GM23338 (cell line): ENCODE data around the gene SLC26A1. TPM values are rescaled to one million over a fixed set of nuclear protein-coding genes. Genes with fewer than 3 reads are reported as not detected.

Experiments
- ATAC-seq: fragments of 200-7000 bp; cut with Tn5 transposase; 3 replicates; pipeline ENCODE4 v1.9.1; 2020
- DNase-seq: peaks from one replicate; pipeline ENCODE4 v3.0.0-alpha.2; 2015; ENCODE audit warnings: low spot score
- H2AFZ ChIP-seq: fragments of 200-600 bp; sonication (generic); 2 replicates; pipeline ENCODE4 v1.8.0; 2016; ENCODE audit warnings: antibody characterized with exemption, mild to moderate bottlenecking, moderate library complexity
- H3F3A ChIP-seq: fragments of 200-600 bp; sonication (generic); replicated peaks from 2 replicates; pipeline ENCODE4 v1.8.0; 2017; ENCODE audit warnings: antibody characterized with exemption, mixed run types, low read depth
- H3K27ac ChIP-seq: fragments of 200-600 bp; sonication (generic); 2 replicates; pipeline ENCODE4 v1.6.1; 2016; ENCODE audit warnings: low read depth
- H3K27me3 ChIP-seq: fragments of 200-600 bp; sonication (generic); 2 replicates; pipeline ENCODE4 v1.8.0; 2016; ENCODE audit warnings: mild to moderate bottlenecking, mixed run types, moderate library complexity; ENCODE audit not compliant: insufficient read depth
- H3K36me3 ChIP-seq: fragments of 200-600 bp; sonication (generic); 2 replicates; pipeline ENCODE4 v1.8.0; 2016; ENCODE audit warnings: mild to moderate bottlenecking; ENCODE audit not compliant: insufficient read depth
- H3K4me1 ChIP-seq: fragments of 200-600 bp; sonication (generic); 2 replicates; pipeline ENCODE4 v1.8.0; 2016; ENCODE audit warnings: mild to moderate bottlenecking, moderate library complexity; ENCODE audit not compliant: insufficient read depth
- H3K4me2 ChIP-seq: fragments of 200-600 bp; sonication (generic); 2 replicates; pipeline ENCODE4 v1.7.1; 2017; ENCODE audit warnings: mixed run types
- H3K4me3 ChIP-seq: fragments of 200-600 bp; sonication (generic); 2 replicates; pipeline ENCODE4 v1.6.1; 2016; ENCODE audit warnings: mixed run types
- H3K79me2 ChIP-seq: fragments of 200-600 bp; sonication (generic); replicated peaks from 2 replicates; pipeline ENCODE4 v1.8.0; 2017; ENCODE audit warnings: mild to moderate bottlenecking; ENCODE audit not compliant: insufficient read depth
- H3K9me2 ChIP-seq: fragments of 200-600 bp; sonication (generic); 2 replicates; pipeline ENCODE4 v1.8.0; 2017; ENCODE audit not compliant: insufficient read depth
- H4K20me1 ChIP-seq: fragments of 200-600 bp; sonication (generic); replicated peaks from 2 replicates; pipeline ENCODE4 v1.8.0; 2017; ENCODE audit warnings: mild to moderate bottlenecking; ENCODE audit not compliant: insufficient read depth
- H3K27ac Mint-ChIP-seq: 2 replicates; pipeline ENCODE4 v1.8.0; 2020; ENCODE audit warnings: inconsistent platforms, mild to moderate bottlenecking, moderate library complexity, mixed read lengths
- H3K27me3 Mint-ChIP-seq: 3 replicates; pipeline ENCODE4 v1.8.0; 2022; ENCODE audit warnings: low read depth, mild to moderate bottlenecking, moderate library complexity, mixed read lengths, inconsistent platforms; ENCODE audit not compliant: insufficient read depth, poor library complexity
- H3K36me3 Mint-ChIP-seq: 3 replicates; pipeline ENCODE4 v1.8.0; 2021; ENCODE audit warnings: low read depth, mild to moderate bottlenecking, inconsistent platforms, moderate library complexity, mixed read lengths
- H3K4me1 Mint-ChIP-seq: 3 replicates; pipeline ENCODE4 v1.8.0; 2020; ENCODE audit warnings: mild to moderate bottlenecking, inconsistent platforms, mixed read lengths
- H3K4me3 Mint-ChIP-seq: 3 replicates; pipeline ENCODE4 v1.8.0; 2021; ENCODE audit warnings: moderate library complexity, mild to moderate bottlenecking, inconsistent platforms, mixed read lengths
- H3K9me3 Mint-ChIP-seq: 3 replicates; pipeline ENCODE4 v1.8.0; 2020; ENCODE audit warnings: moderate library complexity, mild to moderate bottlenecking, inconsistent platforms, mixed read lengths
- CREB1 ChIP-seq: fragments of 250-450 bp; sonication (Bioruptor Pico); IDR thresholded peaks from 2 replicates; pipeline ENCODE4 v1.5.0; 2020; ENCODE audit warnings: low read depth, mild to moderate bottlenecking, moderate library complexity
- JUNB ChIP-seq: IDR thresholded peaks from one replicate; pipeline ENCODE4 v1.6.1; 2016; ENCODE audit warnings: antibody characterized with exemption; ENCODE audit not compliant: unreplicated experiment
- POLR2AphosphoS5 ChIP-seq: IDR thresholded peaks from 2 replicates; pipeline ENCODE4 v1.6.1; 2016; ENCODE audit warnings: antibody characterized with exemption, low read depth
- REST ChIP-seq: IDR thresholded peaks from one replicate; pipeline ENCODE4 v1.6.1; 2018; ENCODE audit warnings: antibody characterized with exemption; ENCODE audit not compliant: unreplicated experiment
- STAT1 ChIP-seq: IDR thresholded peaks from one replicate; pipeline ENCODE4 v1.6.1; 2016; ENCODE audit warnings: antibody characterized with exemption; ENCODE audit not compliant: unreplicated experiment
- ZNF114 ChIP-seq: fragments of 250-450 bp; sonication (Bioruptor Pico); IDR thresholded peaks from 2 replicates; pipeline ENCODE4 v1.5.0; 2020; ENCODE audit warnings: mild to moderate bottlenecking, moderate library complexity
- ZNF331 ChIP-seq: fragments of 250-450 bp; sonication (Bioruptor Pico); IDR thresholded peaks from 2 replicates; pipeline ENCODE4 v1.5.0; 2020; ENCODE audit warnings: low read depth, mild to moderate bottlenecking, moderate library complexity
- polyA plus RNA-seq: library from polyadenylated mRNA; unstranded; fragments of >200 nt; fragmentation: Nextera tagmentation; extraction: Ambion mirVana; gene quantifications from 2 replicates; pipeline ENCODE4 v1.2.1, GENCODE V29; 2016
- total RNA-seq: library from RNA; depleted of rRNA; stranded (reverse); fragments of >200 nt; shearing (Covaris generic); gene quantifications from 2 replicates; pipeline ENCODE4 v1.2.3, GENCODE V29; 2014
- TF ChIP-seq, protein P1 (sequence below): IDR thresholded peaks from 2 replicates; pipeline ENCODE4 v1.6.1; 2016; ENCODE audit warnings: antibody characterized with exemption

SLC26A1 gene
- total and polyA plus RNA-seq, 2 experiments from 2014 or later: 0.10 to 0.27 TPM

GRCh38 chr4:971666-972500, 21.3 kb downstream of the SLC26A1 start:
- TF ChIP-seq JUNB (no peak), ZNF331 (no peak), CREB1 (CRISPR knock-in tag) (no peak), STAT1 (no peak), REST (no peak), POLR2AphosphoS5 (no peak), ZNF114 (CRISPR knock-in tag) (no peak)
- TF ChIP-seq, protein P1, sequence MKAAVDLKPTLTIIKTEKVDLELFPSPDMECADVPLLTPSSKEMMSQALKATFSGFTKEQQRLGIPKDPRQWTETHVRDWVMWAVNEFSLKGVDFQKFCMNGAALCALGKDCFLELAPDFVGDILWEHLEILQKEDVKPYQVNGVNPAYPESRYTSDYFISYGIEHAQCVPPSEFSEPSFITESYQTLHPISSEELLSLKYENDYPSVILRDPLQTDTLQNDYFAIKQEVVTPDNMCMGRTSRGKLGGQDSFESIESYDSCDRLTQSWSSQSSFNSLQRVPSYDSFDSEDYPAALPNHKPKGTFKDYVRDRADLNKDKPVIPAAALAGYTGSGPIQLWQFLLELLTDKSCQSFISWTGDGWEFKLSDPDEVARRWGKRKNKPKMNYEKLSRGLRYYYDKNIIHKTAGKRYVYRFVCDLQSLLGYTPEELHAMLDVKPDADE: no peak
- Histone ChIP-seq H3K79me2 (no peaks in the 10 kb centered on the region), H3K4me1 (no peaks in the 10 kb centered on the region), H3K27ac (no peak overlapping the region), H3K9me2 (no peaks in the 10 kb centered on the region), H2AFZ (no peak overlapping the region), H3K36me3 (no peaks in the 10 kb centered on the region), H4K20me1 (no peaks in the 10 kb centered on the region), H3K4me2 (peak overlapping the region; percentile 83), H3F3A (peaks cover 4% of the 10 kb centered on the region; the same call in 1 of the 2 replicates), H3K4me3 (peak overlapping the region; percentile 87), H3K27me3 (peaks cover 20% of the 10 kb centered on the region; the same call in 1 of the 2 replicates)
- H3K27ac Mint-ChIP-seq: no peak overlapping the region
- no peaks in the 10 kb centered on the region for H3K4me1 Mint-ChIP-seq
- DNase-seq (no peak), ATAC-seq (no peak)
- peaks cover 24% of the 10 kb centered on the region for H3K27me3 Mint-ChIP-seq
- H3K4me3 Mint-ChIP-seq: 0 out of 3 replicates have a peak overlapping the region, but pooled peaks have one; percentile 54
- no peaks in the 10 kb centered on the region for H3K36me3 Mint-ChIP-seq
- peaks cover 16% of the 10 kb centered on the region; the same call in 1 of the 3 replicates for H3K9me3 Mint-ChIP-seq

- Mint-ChIP-seq H3K4me3 (no peak overlapping the region; the same call in 2 of the 3 replicates), H3K27me3 (peaks cover 25% of the 10 kb centered on the region), H3K27ac (no peak overlapping the region), H3K36me3 (no peaks in the 10 kb centered on the region), H3K9me3 (peaks cover 12% of the 10 kb centered on the region; the same call in 1 of the 3 replicates), H3K4me1 (no peaks in the 10 kb centered on the region)
- Histone ChIP-seq H3K79me2 (no peaks in the 10 kb centered on the region), H3K4me3 (no peak overlapping the region), H3K4me1 (no peaks in the 10 kb centered on the region), H4K20me1 (no peaks in the 10 kb centered on the region), H3K36me3 (no peaks in the 10 kb centered on the region), H3K27ac (no peak overlapping the region), H3F3A (peaks cover 4% of the 10 kb centered on the region; the same call in 1 of the 2 replicates), H3K4me2 (no peak overlapping the region), H3K9me2 (no peaks in the 10 kb centered on the region), H2AFZ (no peak overlapping the region), H3K27me3 (peaks cover 20% of the 10 kb centered on the region; the same call in 1 of the 2 replicates)
- DNase-seq: no peak
- TF ChIP-seq REST: no peak
- TF ChIP-seq POLR2AphosphoS5: no peak
- TF ChIP-seq ZNF114 (CRISPR knock-in tag): no peak
- no peak for ATAC-seq
Observed at GRCh38 chr4:970854-971520, 22.2 kb downstream of the SLC26A1 start.
